ENCODE results near the gene RGR. TPM values are rescaled to one million over a fixed set of nuclear protein-coding genes. Genes with fewer than 3 reads are reported as not detected.
A peak's percentile ranks its signal among the peaks of the same experiment; 100 is the strongest.

RGR gene
- total RNA-seq, 4 donors from 2014 or later = 4.0 TPM; not detected in 3

- Histone ChIP-seq H3K36me3 (no peaks in the 10 kb centered on the region), H3K27me3 (no peaks in the 10 kb centered on the region), H3K9me3 (no peaks in the 10 kb centered on the region), H3K27ac (peak overlapping the region in 3 of 4 donors; percentile 51 to 77 (median 72)), H3K4me1 (peaks cover 0 to 46% (median 0%) of the 10 kb centered on the region in 4 donors), H3K4me3 (no peak overlapping the region)
- peak in 1 of 3 donors; percentile 68 for DNase-seq
- TF ChIP-seq CTCF (IDR thresholded peaks at IDR 0.05) (no peak), POLR2A (IDR thresholded peaks at IDR 0.05) (no peak)
These were observed 44.2 kb upstream of the RGR start for GRCh38 chr10:84200537-84201243.

GRCh38 chr10:84201244-84201606, 43.6 kb upstream of the RGR start:
- peak in 1 of 3 donors; percentile 73 for DNase-seq
- Histone ChIP-seq H3K9me3 (no peaks in the 10 kb centered on the region), H3K27ac (peak overlapping the region in 3 of 4 donors; percentile 46 to 77 (median 72)), H3K4me3 (no peak overlapping the region), H3K27me3 (no peaks in the 10 kb centered on the region), H3K4me1 (peaks cover 0 to 42% (median 0%) of the 10 kb centered on the region in 4 donors), H3K36me3 (no peaks in the 10 kb centered on the region)
- no peak for TF ChIP-seq POLR2A (IDR thresholded peaks at IDR 0.05)
- peak in 3 of 6 experiments; percentile 49 to 50 (median 50) for TF ChIP-seq CTCF (IDR thresholded peaks at IDR 0.05)

GRCh38 chr10:84201682-84202081, 43.2 kb upstream of the RGR start:
- Histone ChIP-seq H3K27ac (peak overlapping the region in 3 of 4 donors; percentile 46 to 77 (median 72)), H3K9me3 (no peaks in the 10 kb centered on the region), H3K27me3 (no peaks in the 10 kb centered on the region), H3K36me3 (no peaks in the 10 kb centered on the region), H3K4me1 (peaks cover 0 to 39% (median 0%) of the 10 kb centered on the region in 4 donors), H3K4me3 (no peak overlapping the region)
- TF ChIP-seq CTCF (IDR thresholded peaks at IDR 0.05) = no peak
- no peak for TF ChIP-seq POLR2A (IDR thresholded peaks at IDR 0.05)
- no peak for DNase-seq

GRCh38 chr10:84202349-84202748, 42.5 kb upstream of the RGR start:
- peak overlapping the region in 1 of 4 donors; percentile 72 for H3K27ac ChIP-seq
- no peaks in the 10 kb centered on the region for H3K27me3 ChIP-seq
- no peaks in the 10 kb centered on the region for H3K36me3 ChIP-seq
- no peak overlapping the region for H3K4me3 ChIP-seq
- no peaks in the 10 kb centered on the region for H3K9me3 ChIP-seq
- no peak for DNase-seq
- TF ChIP-seq CTCF (IDR thresholded peaks at IDR 0.05) (no peak), POLR2A (IDR thresholded peaks at IDR 0.05) (no peak)
- H3K4me1 ChIP-seq = peaks cover 0 to 32% (median 0%) of the 10 kb centered on the region in 4 donors

GRCh38 chr10:84204122-84204521, 40.7 kb upstream of the RGR start:
- DNase-seq = no peak
- Histone ChIP-seq H3K27ac (no peak overlapping the region), H3K4me3 (no peak overlapping the region), H3K4me1 (peaks cover 0 to 20% (median 0%) of the 10 kb centered on the region in 4 donors), H3K9me3 (no peaks in the 10 kb centered on the region), H3K27me3 (no peaks in the 10 kb centered on the region), H3K36me3 (no peaks in the 10 kb centered on the region)
- TF ChIP-seq CTCF (IDR thresholded peaks at IDR 0.05) (peak in 3 of 6 experiments; percentile 15 to 47 (median 45)), POLR2A (IDR thresholded peaks at IDR 0.05) (no peak)

All from Peyer's patch (tissue), 4 donors.